ENCODE results near the gene MRPL14.

The MRPL14 gene

GRCh38 chr6:44127186-44128019, at the start of gene MRPL14, which contains the start of gene TMEM63B:
Gene MRPL14 (minus strand): TSS chr6:44127452. CDS start chr6:44116611, 10,841 bp downstream.
Gene TMEM63B (plus strand): TSS chr6:44127554. CDS start chr6:44134585, 7,031 bp downstream.
- DNase-seq (ENCODE audit: low spot score) = peak; percentile 89

GRCh38 chr6:44176130-44176761, 49.0 kb upstream of the MRPL14 start:
- no peak for DNase-seq (ENCODE audit: low spot score)

- DNase-seq (ENCODE audit: low spot score) = peak; percentile 79
Measured at GRCh38 chr6:44172731-44173500, 45.7 kb upstream of the MRPL14 start.

- DNase-seq (ENCODE audit: low spot score) = no peak
Measured at GRCh38 chr6:44171899-44172546, 44.8 kb upstream of the MRPL14 start.

GRCh38 chr6:44169886-44170570, 42.8 kb upstream of the MRPL14 start:
- DNase-seq (ENCODE audit: low spot score) = no peak

- DNase-seq (ENCODE audit: low spot score) = no peak
Measured at GRCh38 chr6:44169154-44169553, 41.9 kb upstream of the MRPL14 start.

GRCh38 chr6:44167567-44167966, 40.3 kb upstream of the MRPL14 start:
- no peak for DNase-seq (ENCODE audit: low spot score)

- no peak for DNase-seq (ENCODE audit: low spot score)
Measured at GRCh38 chr6:44166591-44167184, 39.4 kb upstream of the MRPL14 start.

- DNase-seq (ENCODE audit: low spot score) = no peak
Measured at GRCh38 chr6:44166116-44166515, 38.9 kb upstream of the MRPL14 start.

- DNase-seq (ENCODE audit: low spot score) = no peak
Measured at GRCh38 chr6:44162876-44163625, 35.8 kb upstream of the MRPL14 start.

- DNase-seq (ENCODE audit: low spot score) = no peak
Measured at GRCh38 chr6:44161997-44162338, 34.7 kb upstream of the MRPL14 start.

- DNase-seq (ENCODE audit: low spot score) = no peak
Measured at GRCh38 chr6:44158770-44159228, 31.5 kb upstream of the MRPL14 start, which contains the start of gene CAPN11. Gene CAPN11 (plus strand): TSS chr6:44158820. CDS start chr6:44158849, 29 bp downstream.

- no peak for DNase-seq (ENCODE audit: low spot score)
Measured at GRCh38 chr6:44157152-44157521, 29.9 kb upstream of the MRPL14 start.

- no peak for DNase-seq (ENCODE audit: low spot score)
Measured at GRCh38 chr6:44156494-44157151, 29.4 kb upstream of the MRPL14 start.

GRCh38 chr6:44154067-44154466, 26.8 kb upstream of the MRPL14 start:
- DNase-seq (ENCODE audit: low spot score) = no peak

GRCh38 chr6:44152533-44152932, 25.3 kb upstream of the MRPL14 start:
- no peak for DNase-seq (ENCODE audit: low spot score)

GRCh38 chr6:44152109-44152461, 24.8 kb upstream of the MRPL14 start:
- no peak for DNase-seq (ENCODE audit: low spot score)

GRCh38 chr6:44151348-44152108, 24.3 kb upstream of the MRPL14 start:
- DNase-seq (ENCODE audit: low spot score) = peak; percentile 78

- DNase-seq (ENCODE audit: low spot score) = no peak
Measured at GRCh38 chr6:44150317-44150917, 23.2 kb upstream of the MRPL14 start.
